SIG-M5 treated with dmso at 0.1 percent for 504 hours (cell line): ENCODE data around the gene TXNDC2.
"Not testable (repeated sequence)": the region's sequence is repeated elsewhere in the genome, so short reads cannot be mapped to it uniquely, and the experiment has no call there.

Experiments
- DNase-seq: peaks from one replicate; lab custom pipeline; 2025; ENCODE audit not compliant: unreplicated experiment; lab: John Stamatoyannopoulos, UW

The TXNDC2 gene

GRCh38 chr18:9885170-9886004, at the start of gene TXNDC2:
TXNDC2 (plus strand) TSS chr18:9885973; CDS start chr18:9886681, 708 bp downstream.
- no peak for DNase-seq

DNA sequence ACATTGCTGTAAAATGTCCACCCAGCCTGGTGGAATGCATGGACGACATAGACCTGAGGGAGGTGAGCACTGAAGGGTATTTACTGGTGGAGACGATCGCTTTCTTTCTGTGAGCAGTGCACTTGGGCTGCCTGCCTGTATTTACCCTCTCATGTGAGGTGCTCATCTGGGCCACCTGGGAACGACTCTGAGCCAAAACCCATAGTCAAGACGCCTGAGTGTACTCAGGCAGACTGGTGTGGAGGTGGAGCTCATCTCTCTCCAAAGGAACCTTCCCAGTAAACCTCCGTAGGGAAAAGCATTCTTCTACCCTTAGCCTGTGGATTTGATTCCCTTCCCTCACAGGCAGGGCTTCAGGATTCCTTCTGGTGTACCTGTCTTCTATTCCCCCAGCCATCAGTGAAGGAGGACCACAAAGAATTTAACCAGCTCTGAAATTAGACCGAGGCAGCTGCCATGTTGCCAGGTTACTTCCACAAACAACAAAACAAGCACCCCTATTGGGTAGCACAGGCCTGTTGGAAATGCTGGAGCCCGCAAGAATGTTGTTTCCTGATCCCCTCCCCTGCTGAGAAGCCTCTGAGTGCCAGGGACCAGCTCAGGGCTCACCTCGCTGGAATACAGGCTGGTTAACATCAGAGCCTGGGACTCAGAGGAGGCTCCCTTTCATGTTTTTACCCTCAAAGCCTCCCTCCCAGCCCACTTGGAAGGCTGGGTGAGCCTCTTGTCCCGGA, 47.5 kb upstream of the TXNDC2 start:
- DNase-seq, result no peak

DNA sequence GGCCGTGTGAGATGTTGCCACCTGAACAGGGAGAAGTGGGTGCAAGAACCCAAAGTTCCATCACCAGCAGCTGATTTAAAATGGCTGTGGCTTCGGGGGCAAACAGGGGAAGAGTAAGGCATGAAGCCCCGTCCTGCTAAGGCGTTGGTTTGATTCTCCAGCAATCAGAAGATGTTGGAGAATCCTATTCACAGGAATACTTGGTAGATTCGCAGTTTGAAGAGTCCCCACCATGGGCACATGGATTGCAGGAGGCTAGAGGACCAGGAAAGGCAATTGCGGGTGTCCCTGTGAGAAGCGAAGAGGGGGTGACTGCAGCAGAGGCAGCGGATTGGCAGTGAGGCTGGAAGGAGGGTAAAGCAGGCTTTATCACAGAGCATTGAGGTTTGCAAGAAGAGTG, 46.6 kb upstream of the TXNDC2 start:
- DNase-seq, result no peak

GRCh38 chr18:9839853-9840252, 45.9 kb upstream of the TXNDC2 start:
- no peak for DNase-seq

GRCh38 chr18:9841752-9842151, 44.0 kb upstream of the TXNDC2 start:
- DNase-seq, result no peak

DNA sequence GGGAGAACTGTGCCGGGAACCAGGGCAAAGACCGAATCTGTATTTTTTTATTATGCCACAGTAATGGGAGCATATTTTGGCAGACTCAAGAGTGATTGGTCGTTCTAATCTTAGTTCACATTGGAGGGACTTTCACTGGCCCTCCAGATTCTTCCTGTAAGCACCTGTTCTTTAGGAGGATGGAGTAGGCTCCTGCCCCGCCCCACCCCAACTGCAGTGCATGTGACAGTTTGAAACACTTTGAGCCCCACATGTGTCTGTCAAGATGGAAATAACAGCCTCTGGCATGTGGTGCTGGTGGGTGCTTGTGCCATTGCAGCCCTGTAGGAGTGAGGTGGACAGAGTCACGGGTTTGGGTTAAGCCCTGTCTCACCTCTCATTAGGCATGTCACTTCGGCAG, 43.3 kb upstream of the TXNDC2 start:
- no peak for DNase-seq

- DNase-seq, result no peak
Measured at GRCh38 chr18:9845256-9845655, 40.5 kb upstream of the TXNDC2 start.

GRCh38 chr18:9846162-9846925, 39.4 kb upstream of the TXNDC2 start:
- no peak for DNase-seq

GRCh38 chr18:9848170-9848879, 37.4 kb upstream of the TXNDC2 start:
- DNase-seq, result no peak

DNA sequence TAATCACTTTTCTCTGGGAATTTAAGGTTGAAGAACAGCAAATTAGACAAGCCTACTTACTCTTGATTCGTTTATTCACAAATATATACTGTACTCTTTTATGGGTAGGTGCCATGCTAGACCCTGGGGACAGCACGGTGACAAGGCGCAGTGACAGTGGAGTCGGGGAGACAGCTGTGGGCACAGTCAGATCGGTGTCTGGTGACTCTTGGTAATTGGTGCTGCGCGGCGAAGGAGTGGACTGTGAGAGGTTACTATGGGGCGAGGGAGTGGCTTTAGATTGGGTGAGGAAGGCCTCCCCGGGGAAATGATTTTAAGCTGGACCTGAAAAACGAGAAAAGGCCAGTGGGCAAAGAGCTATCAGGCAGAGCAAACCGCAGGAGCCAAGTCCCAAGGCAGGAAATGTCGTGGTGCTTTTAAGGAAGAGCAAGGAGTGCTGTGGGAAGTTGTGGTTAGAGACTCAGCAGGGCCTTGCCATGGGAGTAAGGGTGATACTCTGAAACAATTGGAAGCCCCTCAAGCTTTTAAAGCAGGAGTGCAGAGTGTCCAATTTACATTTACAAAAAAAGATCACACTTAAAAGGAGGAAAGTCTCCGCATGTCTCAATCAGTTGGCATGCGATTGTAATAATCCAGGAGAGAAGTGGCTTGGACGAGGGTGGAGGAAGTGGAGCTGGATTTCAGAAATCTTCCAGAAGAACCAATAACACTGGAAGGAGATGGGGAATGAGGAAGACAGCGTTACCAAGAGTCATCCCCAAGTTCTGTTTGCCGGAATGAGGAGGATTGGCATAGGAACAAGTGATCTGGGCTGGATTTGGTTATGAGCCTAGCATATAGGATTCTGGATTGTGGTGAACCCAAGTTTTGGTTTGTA, 36.1 kb upstream of the TXNDC2 start:
- no peak for DNase-seq

- DNase-seq, result no peak
Measured at GRCh38 chr18:9850309-9850708, 35.5 kb upstream of the TXNDC2 start.

DNA sequence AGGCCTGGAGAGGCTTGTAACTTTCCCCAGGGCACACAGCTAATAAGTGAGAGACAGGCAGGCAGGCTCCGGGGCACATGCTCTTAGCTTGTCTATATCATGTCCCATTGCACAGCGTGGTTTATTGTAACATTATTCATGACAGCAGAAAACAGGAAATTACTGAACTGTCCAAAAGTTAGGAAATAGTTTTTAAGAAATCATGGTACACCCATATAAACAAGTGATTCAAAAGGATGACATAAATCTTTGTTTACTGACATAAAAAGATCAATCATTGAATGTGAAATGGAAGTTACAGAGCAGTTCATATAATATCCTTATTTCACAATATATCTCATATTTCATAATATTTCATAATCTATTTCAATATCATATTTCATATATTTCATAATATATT, 34.3 kb upstream of the TXNDC2 start:
- peak; percentile 45 for DNase-seq

DNA sequence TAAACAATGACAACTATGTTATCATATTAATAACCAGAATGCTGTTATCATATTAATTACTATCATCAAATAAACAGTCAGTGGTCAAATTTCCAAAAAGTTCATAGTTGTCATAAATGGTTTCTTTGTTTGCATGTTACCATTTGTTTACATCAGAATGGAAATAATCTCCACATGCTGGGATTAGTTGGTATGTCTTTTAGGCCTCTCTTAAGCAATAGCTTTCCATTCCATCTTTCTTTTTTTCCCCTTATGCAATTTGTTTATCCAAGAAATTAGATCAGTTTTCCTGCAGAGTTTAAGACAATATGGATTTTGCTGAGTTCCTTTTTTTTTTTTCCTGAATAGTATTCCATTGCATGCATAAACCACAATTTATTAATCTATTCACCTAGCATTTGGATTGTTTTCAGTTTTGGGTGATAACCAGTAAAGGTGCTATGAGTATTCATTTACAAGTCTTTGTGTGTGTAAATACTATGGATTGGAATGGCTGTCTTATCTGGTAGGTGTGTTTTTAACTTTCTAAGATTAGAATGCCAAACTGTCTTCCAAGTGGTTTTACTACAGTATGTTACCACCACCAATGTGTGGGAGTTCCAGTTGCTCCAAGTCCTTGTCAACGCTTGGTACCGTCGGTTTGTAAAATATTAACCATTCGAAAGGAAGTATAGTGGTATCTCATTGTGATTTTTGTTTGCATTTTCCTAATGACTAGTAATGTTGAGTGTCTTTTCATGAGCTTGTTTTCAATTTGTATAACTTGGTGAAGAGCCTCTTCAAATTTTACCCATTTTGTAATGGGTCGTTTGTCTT, 33.3 kb upstream of the TXNDC2 start:
- no peak for DNase-seq

DNA sequence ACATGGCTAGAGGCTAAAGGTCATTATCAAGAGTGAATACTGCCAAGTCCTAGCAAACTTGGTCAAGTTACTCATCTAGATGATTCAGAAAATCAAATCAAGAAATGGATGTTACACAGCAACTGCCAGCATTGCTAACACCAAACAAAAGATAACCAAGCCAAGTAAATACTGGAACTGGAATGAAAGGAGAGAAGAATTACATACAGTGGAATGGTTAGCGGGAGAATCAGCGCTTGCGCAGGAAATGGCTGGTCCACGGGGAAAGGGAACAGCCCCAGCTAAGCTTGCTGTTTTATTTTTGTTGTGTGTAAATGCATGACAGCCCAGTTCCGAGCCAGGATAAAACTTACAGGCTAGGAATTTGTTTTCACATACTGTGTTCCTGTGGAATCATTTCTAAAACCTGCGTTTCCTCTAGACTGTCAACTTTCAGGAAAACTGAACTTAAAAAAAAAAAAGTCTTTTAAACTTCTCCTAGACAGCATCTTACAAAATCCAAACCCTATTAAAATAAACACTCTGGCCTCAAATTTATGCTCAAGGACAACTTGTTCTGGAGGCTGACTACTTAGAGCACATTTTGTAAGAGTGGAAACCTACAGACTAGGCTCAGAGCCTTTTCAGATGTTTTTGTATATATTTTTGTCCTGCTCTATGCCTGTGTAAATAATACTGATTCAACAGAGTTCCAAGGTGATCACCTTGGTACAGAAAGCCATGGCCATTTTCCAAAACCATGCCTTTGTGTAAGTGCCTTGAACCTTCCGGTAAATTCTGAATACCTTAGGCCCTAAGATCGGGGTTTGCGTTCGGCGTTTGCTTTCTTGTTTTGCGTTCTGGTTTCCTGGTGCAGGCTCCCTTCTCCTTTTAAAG, 30.7 kb upstream of the TXNDC2 start:
- DNase-seq, result no peak

- no peak for DNase-seq
Measured at GRCh38 chr18:9855681-9856080, 30.1 kb upstream of the TXNDC2 start.

DNA sequence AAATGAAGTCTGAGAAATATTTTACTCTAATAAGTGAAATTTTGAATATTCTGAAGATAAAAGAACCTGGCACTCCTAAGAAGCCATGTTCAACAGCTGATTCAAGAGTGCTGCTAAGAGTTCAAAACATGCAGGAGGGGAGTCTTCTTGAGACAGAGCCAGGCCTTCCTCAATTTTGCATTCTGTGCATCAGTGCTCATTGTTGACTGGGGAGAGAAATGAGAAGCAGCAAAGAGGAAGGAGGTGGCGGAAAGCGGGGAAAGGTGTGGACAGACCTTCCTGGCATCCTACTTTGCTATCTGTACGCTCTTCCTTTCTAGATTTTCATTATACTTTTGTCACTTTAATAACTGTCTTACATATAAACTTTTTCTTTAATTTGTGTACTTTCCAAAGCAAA, 29.7 kb upstream of the TXNDC2 start:
- peak; percentile 33 for DNase-seq

DNA sequence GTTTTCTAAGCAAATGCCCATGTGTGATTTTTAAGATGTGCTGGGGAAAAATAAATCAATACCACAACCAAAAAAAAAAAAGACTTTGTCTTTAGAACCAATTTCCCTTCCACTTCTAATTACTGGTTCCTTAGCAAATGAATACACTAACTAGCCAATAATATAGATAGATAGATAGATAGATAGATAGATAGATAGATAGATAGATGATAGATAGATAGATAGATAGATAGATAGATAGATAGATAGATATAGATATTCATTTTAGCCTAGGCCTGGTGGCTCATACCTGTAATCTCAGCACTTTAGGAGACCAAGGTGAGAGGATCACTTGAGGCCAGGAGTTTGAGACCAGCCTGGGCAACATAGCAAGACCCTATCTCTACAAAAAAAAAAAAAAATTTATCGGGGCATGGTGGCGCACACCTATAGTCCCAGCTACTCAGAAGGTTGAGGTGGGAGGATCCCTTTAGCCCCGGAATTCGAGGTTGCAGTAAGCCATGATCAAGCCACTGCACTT, 28.2 kb upstream of the TXNDC2 start:
- DNase-seq, result not testable (repeated sequence)

DNA sequence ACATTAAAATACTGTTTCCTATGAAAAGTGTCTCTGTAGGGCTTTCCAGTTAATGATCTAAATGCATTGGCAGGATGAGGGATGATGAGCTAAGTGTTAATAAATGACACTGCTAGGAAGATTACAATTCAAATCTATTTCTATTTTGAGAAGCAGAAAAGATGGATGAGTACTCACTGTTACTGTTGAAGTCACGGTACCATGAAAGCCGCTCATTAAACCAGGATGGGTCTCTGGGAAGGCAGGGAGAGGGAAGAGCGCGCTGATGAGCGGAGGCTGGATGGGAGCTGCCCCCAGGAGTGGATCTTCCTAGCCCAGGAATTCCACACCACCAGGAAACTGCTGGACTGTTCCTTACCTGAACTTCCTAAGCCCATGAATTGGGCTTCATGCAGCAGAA, 27.1 kb upstream of the TXNDC2 start:
- no peak for DNase-seq
